Measurements from ENCODE around the gene KCNT2. TPM values are rescaled to one million over a fixed set of nuclear protein-coding genes. Genes with fewer than 3 reads are reported as not detected.

KCNT2 gene
- total and polyA plus RNA-seq, 2 of the 8 experiments (the other 6 are each of a cell fraction or from before 2014, with no cell fraction given) = 2.3 to 10.2 TPM

DNA sequence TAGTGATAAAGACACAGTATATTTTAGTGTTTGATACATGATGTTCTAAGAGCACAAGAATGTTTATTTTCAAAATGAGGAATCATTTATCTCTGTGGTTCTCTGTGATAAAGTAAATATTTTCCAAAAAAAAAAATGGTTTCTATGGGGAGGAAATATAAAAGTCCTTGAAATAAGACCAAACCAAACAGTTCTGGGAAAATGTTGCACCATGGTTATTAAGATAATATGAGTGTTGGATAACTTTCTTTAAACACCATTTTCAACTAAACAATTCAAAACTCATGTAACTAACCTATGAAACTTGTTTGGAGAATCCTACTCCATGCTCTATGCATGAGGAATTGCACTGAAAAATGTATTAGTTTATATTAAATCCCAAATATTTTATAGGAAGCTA is 184.6 kb downstream of the KCNT2 start (continued):
- no peak for TF ChIP-seq RFX5 (IDR thresholded peaks at IDR 0.05; ENCODE audit: borderline replicate concordance, low read depth, low read length)
- TF ChIP-seq SP4 (IDR thresholded peaks at IDR 0.05; ENCODE audit: low read length) = no peak
- TF ChIP-seq ZNF274 (IDR thresholded peaks at IDR 0.05; ENCODE audit: borderline replicate concordance, extremely low read depth, low read length) = no peak
- TF ChIP-seq HDAC2 (IDR thresholded peaks at IDR 0.05; ENCODE audit: borderline replicate concordance in 1 of 2, low read depth in 2 of 2, low read length in 2 of 2) = no peak

Data from H1 (cell line).